Caco-2 (cell line): ENCODE results near the gene SFT2D1. TPM values are rescaled to one million over a fixed set of nuclear protein-coding genes. Genes with fewer than 3 reads are reported as not detected.

ENCODE experiments used
- BruUV-seq: library from RNA; stranded (reverse); fragments of 400-500 nt; replicated peaks from 2 replicates; lab custom pipeline; 2021; lab: Mats Ljungman, UMichigan
- CTCF ChIA-PET: fragments of 300-600 bp; sonication (Branson Sonifier 250); formaldehyde crosslinking; loops from one replicate; lab custom pipeline; 2022; ENCODE audit warnings: antibody characterized with exemption; lab: Charles Lee
- POLR2A ChIA-PET: fragments of 300-600 bp; sonication (Branson Sonifier 250); formaldehyde crosslinking; loops from one replicate; lab custom pipeline; 2022; ENCODE audit warnings: antibody characterized with exemption; lab: Charles Lee
- DNase-seq, 2 experiments: peaks; one replicate each; pipeline versions ENCODE4 v3.0.0 to v3.0.0-alpha.2; 2020 to 2022
- H3K27me3 ChIP-seq: replicated peaks from 2 replicates; pipeline ENCODE4 v1.6.0; 2011; ENCODE audit warnings: low read length; ENCODE audit not compliant: control insufficient read depth, insufficient read depth
- H3K36me3 ChIP-seq: 2 replicates; pipeline ENCODE4 v1.5.1; 2011; ENCODE audit warnings: low read length; ENCODE audit not compliant: control insufficient read depth, insufficient read depth
- H3K4me1 ChIP-seq: fragments of 250-450 bp; sonication (Bioruptor Pico); 2 replicates; pipeline ENCODE4 v1.5.1; 2020; ENCODE audit warnings: mild to moderate bottlenecking
- H3K4me3 ChIP-seq: 2 replicates; pipeline ENCODE4 v1.5.1; 2011; ENCODE audit warnings: low read depth, mild to moderate bottlenecking, control low read depth, low read length
- H3K9me3 ChIP-seq: fragments of 250-450 bp; sonication (Bioruptor Pico); 2 replicates; pipeline ENCODE4 v1.5.1; 2020; ENCODE audit warnings: mild to moderate bottlenecking, moderate library complexity
- H3K27ac Mint-ChIP-seq: one replicate; pipeline ENCODE4 v1.8.0; 2022; ENCODE audit warnings: mixed read lengths; ENCODE audit not compliant: unreplicated experiment
- H3K27me3 Mint-ChIP-seq: one replicate; pipeline ENCODE4 v1.8.0; 2022; ENCODE audit warnings: mixed read lengths; ENCODE audit not compliant: insufficient read depth, unreplicated experiment
- H3K36me3 Mint-ChIP-seq: one replicate; pipeline ENCODE4 v1.8.0; 2022; ENCODE audit warnings: mild to moderate bottlenecking, mixed read lengths; ENCODE audit not compliant: insufficient read depth, unreplicated experiment
- H3K4me1 Mint-ChIP-seq: one replicate; pipeline ENCODE4 v1.8.0; 2022; ENCODE audit warnings: low read depth, mixed read lengths; ENCODE audit not compliant: unreplicated experiment
- H3K4me3 Mint-ChIP-seq: one replicate; pipeline ENCODE4 v1.8.0; 2022; ENCODE audit warnings: mild to moderate bottlenecking, moderate library complexity, mixed read lengths; ENCODE audit not compliant: unreplicated experiment
- H3K9me3 Mint-ChIP-seq: one replicate; pipeline ENCODE4 v1.8.0; 2022; ENCODE audit warnings: mixed read lengths; ENCODE audit not compliant: unreplicated experiment
- intact Hi-C: fragments of 100-400 bp; cut with micrococcal nuclease; formaldehyde crosslinking; loops from one replicate; pipeline ENCODE4 v1.10.0; 2022; ENCODE audit not compliant: unreplicated experiment
- total RNA-seq: library from RNA; stranded (reverse); gene quantifications from 2 replicates; pipeline ENCODE4 v1.2.3, GENCODE V29; 2022
- TF ChIP-seq, protein P1 (sequence below), 2 experiments: fragments of 200-600 bp in 1 of 2; IDR thresholded peaks; 1 replicate in 1 of 2; 2 replicates in 1 of 2; pipeline versions ENCODE4 v1.5.1 to v1.8.0; 2011 to 2022; ENCODE audit warnings: antibody characterized with exemption in 1 of 2, control low read depth in 1 of 2, inconsistent platforms in 1 of 2, low read depth in 1 of 2, low read length in 1 of 2, mild to moderate bottlenecking in 1 of 2, moderate library complexity in 1 of 2; ENCODE audit not compliant: insufficient read depth in 1 of 2, severe bottlenecking in 1 of 2, unreplicated experiment in 1 of 2

Gene SFT2D1
- total RNA-seq, 1 experiment from 2014 or later, result 48.1 TPM

DNA sequence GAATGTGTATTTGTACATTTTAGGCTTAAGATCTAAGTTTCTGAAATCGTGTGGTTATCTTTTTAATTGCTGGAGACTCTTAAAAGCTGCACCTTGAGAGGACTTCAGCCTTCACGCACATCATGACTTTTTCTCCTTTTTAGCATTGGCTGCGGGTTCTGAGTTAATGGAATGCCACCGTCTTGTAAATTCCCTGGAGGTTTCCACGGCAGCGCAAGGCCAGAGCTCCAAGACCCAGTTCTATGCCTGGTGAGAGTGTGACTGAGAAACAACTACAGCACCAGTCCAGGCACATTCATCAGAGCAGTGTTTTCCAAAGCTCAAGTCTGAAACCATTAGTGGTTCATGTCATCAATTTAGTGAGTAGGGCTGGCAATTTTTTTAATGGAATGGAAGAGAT is 57.1 kb downstream of the SFT2D1 start:
- no peak for DNase-seq
- H3K27me3 Mint-ChIP-seq, result peaks cover 8% of the 10 kb centered on the region
- no peaks in the 10 kb centered on the region for H3K4me1 ChIP-seq
- POLR2A ChIA-PET, result no interaction called here
- no peak overlapping the region for H3K4me3 Mint-ChIP-seq
- no peaks in the 10 kb centered on the region for H3K4me1 Mint-ChIP-seq
- TF ChIP-seq, protein P1, sequence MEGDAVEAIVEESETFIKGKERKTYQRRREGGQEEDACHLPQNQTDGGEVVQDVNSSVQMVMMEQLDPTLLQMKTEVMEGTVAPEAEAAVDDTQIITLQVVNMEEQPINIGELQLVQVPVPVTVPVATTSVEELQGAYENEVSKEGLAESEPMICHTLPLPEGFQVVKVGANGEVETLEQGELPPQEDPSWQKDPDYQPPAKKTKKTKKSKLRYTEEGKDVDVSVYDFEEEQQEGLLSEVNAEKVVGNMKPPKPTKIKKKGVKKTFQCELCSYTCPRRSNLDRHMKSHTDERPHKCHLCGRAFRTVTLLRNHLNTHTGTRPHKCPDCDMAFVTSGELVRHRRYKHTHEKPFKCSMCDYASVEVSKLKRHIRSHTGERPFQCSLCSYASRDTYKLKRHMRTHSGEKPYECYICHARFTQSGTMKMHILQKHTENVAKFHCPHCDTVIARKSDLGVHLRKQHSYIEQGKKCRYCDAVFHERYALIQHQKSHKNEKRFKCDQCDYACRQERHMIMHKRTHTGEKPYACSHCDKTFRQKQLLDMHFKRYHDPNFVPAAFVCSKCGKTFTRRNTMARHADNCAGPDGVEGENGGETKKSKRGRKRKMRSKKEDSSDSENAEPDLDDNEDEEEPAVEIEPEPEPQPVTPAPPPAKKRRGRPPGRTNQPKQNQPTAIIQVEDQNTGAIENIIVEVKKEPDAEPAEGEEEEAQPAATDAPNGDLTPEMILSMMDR (IDR thresholded peaks at IDR 0.05; ENCODE audit: insufficient read depth in 1 of 2, low read depth in 1 of 2, low read length in 1 of 2, severe bottlenecking in 1 of 2, unreplicated experiment in 1 of 2), result no peak
- H3K36me3 Mint-ChIP-seq, result peaks cover under 1% of the 10 kb centered on the region
- H3K9me3 Mint-ChIP-seq, result no peaks in the 10 kb centered on the region
- H3K27me3 ChIP-seq, result no peaks in the 10 kb centered on the region; the same call in 1 of the 2 replicates
- no peak overlapping the region for H3K4me3 ChIP-seq
- H3K9me3 ChIP-seq, result no peaks in the 10 kb centered on the region
- intact Hi-C loops, result no loop called here
- no TSS peak for BruUV-seq
- CTCF ChIA-PET, result interaction anchor here (1.5 kb wide), 1 partner anchor 115 kb away, joined by 3 read pairs; no protein-coding TSS in a partner anchor
- no peak overlapping the region for H3K27ac Mint-ChIP-seq
- no peaks in the 10 kb centered on the region for H3K36me3 ChIP-seq

DNA sequence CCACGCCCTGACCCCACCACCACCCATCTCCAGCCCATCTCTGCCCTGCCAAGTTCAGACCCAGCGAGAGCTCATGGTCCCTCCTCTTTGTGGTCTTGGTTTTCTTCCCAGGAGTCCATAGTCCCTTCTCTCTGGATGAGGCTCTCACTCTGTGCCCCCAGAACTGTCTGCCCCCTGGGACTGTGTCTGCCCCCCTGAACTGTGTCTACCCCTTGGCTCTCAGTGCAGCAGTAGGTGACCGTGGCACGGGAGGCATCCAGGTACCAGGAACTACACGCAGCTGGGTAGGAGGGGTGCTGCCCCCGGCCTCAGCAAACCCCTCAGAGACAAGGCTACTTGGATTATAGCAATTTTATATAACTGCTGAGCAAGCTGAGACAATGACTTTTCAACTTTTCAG is 57.7 kb downstream of the SFT2D1 start:
- CTCF ChIA-PET, result no interaction called here
- Mint-ChIP-seq H3K4me1 (no peaks in the 10 kb centered on the region), H3K9me3 (no peaks in the 10 kb centered on the region), H3K27me3 (peaks cover 6% of the 10 kb centered on the region), H3K27ac (no peak overlapping the region), H3K36me3 (no peaks in the 10 kb centered on the region), H3K4me3 (no peak overlapping the region)
- no TSS peak for BruUV-seq
- POLR2A ChIA-PET, result no interaction called here
- TF ChIP-seq, protein P1 (IDR thresholded peaks at IDR 0.05; ENCODE audit: insufficient read depth in 1 of 2, low read depth in 1 of 2, low read length in 1 of 2, severe bottlenecking in 1 of 2, unreplicated experiment in 1 of 2), result no peak
- no peaks in the 10 kb centered on the region for H3K9me3 ChIP-seq
- H3K27me3 ChIP-seq, result no peaks in the 10 kb centered on the region; the same call in 1 of the 2 replicates
- no peak overlapping the region for H3K4me3 ChIP-seq
- intact Hi-C loops, result no loop called here
- no peaks in the 10 kb centered on the region for H3K36me3 ChIP-seq
- DNase-seq, result no peak
- no peaks in the 10 kb centered on the region for H3K4me1 ChIP-seq

DNA sequence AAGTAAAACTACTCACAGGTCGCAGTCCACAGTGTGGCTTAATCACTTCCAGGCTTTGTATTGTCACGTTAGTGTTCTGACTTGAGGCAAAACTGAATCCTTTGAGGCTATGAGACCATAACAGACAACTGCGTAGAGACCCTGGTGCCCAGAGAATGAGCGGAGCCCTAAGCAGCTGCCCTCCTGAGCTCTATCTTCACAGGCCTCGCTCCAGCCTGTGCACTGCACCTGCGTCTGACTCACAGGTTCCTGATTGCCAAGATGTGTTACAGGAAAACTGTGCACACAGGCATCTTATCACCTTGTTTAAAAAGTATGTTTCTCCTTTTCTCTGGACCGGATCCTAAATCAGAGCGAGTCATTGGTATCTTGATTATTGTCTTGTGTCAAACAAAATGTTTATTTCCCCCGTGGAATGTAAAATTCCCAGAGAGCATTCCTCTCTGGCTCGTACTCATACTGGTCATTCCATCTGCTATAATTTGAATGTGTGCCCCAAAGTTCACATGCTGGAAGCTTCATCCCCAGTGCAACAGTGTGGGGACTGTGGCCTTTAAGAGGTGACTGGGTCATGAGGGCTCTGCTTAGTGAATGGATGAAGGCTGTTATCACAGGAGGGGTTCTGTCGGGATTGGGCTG is 59.8 kb downstream of the SFT2D1 start:
- Mint-ChIP-seq H3K4me3 (no peak overlapping the region), H3K4me1 (no peaks in the 10 kb centered on the region), H3K9me3 (no peaks in the 10 kb centered on the region), H3K27me3 (peaks cover 6% of the 10 kb centered on the region), H3K27ac (no peak overlapping the region), H3K36me3 (no peaks in the 10 kb centered on the region)
- CTCF ChIA-PET, result interaction anchor here (1.3 kb wide), 1 partner anchor 118 kb away, joined by 3 read pairs; no protein-coding TSS in a partner anchor
- intact Hi-C loops, result no loop called here
- Histone ChIP-seq H3K36me3 (no peaks in the 10 kb centered on the region), H3K9me3 (no peaks in the 10 kb centered on the region), H3K4me3 (no peak overlapping the region), H3K27me3 (no peaks in the 10 kb centered on the region; the same call in 1 of the 2 replicates), H3K4me1 (no peaks in the 10 kb centered on the region)
- POLR2A ChIA-PET, result no interaction called here
- no TSS peak for BruUV-seq
- TF ChIP-seq, protein P1 (IDR thresholded peaks at IDR 0.05; ENCODE audit: insufficient read depth in 1 of 2, low read depth in 1 of 2, low read length in 1 of 2, severe bottlenecking in 1 of 2, unreplicated experiment in 1 of 2), result no peak
- DNase-seq, result no peak
